Neural cell (in vitro differentiated cells): ENCODE data around the gene NXPH3. TPM values are rescaled to one million over a fixed set of nuclear protein-coding genes. Genes with fewer than 3 reads are reported as not detected.

Source experiments
- H2AFZ ChIP-seq: fragments of 200-600, 300-800 bp; sonication (generic), shearing (Covaris generic); 2 replicates; pipeline ENCODE4 v1.6.0; 2014; ENCODE audit warnings: low read depth, mild to moderate bottlenecking, antibody characterized with exemption, low read length, moderate library complexity
- H3F3A ChIP-seq: fragments of 200-600 bp; shearing (Covaris generic); 2 replicates; pipeline ENCODE4 v1.6.1; 2016; ENCODE audit warnings: mild to moderate bottlenecking, moderate library complexity, mixed read lengths, antibody characterized with exemption, low read length; ENCODE audit not compliant: insufficient read depth, poor library complexity, severe bottlenecking
- H3K27ac ChIP-seq: fragments of 200-600, 300-800 bp; sonication (generic), shearing (Covaris generic); 2 replicates; pipeline ENCODE4 v1.5.1; 2014; ENCODE audit warnings: mild to moderate bottlenecking, low read length, moderate library complexity
- H3K27me3 ChIP-seq: fragments of 300-800, 200-600 bp; sonication (generic), shearing (Covaris generic); 2 replicates; pipeline ENCODE4 v1.6.0; 2014; ENCODE audit warnings: mild to moderate bottlenecking, low read depth, low read length, moderate library complexity; ENCODE audit not compliant: insufficient read depth
- H3K36me3 ChIP-seq: fragments of 300-800, 200-600 bp; sonication (generic), shearing (Covaris generic); 2 replicates; pipeline ENCODE4 v1.5.1; 2014; ENCODE audit warnings: mild to moderate bottlenecking, antibody characterized with exemption, low read length, moderate library complexity; ENCODE audit not compliant: insufficient read depth
- H3K4me2 ChIP-seq: fragments of 300-800, 200-600 bp; sonication (generic), shearing (Covaris generic); 2 replicates; pipeline ENCODE4 v1.6.0; 2014; ENCODE audit warnings: mild to moderate bottlenecking, low read length
- H3K4me3 ChIP-seq: fragments of 300-800, 200-600 bp; sonication (generic), shearing (Covaris generic); 2 replicates; pipeline ENCODE4 v1.5.1; 2014; ENCODE audit warnings: mild to moderate bottlenecking, low read length, moderate library complexity
- H3K79me2 ChIP-seq: fragments of 200-600 bp; shearing (Covaris generic); replicated peaks from 2 replicates; pipeline ENCODE4 v1.6.0; 2014; ENCODE audit warnings: mild to moderate bottlenecking, low read length, moderate library complexity; ENCODE audit not compliant: insufficient read depth
- H3K9ac ChIP-seq: fragments of 300-800, 200-600 bp; sonication (generic), shearing (Covaris generic); 2 replicates; pipeline ENCODE4 v1.6.1; 2016; ENCODE audit warnings: mild to moderate bottlenecking, low read length, mixed read lengths
- H3K9me2 ChIP-seq: fragments of 200-600 bp; shearing (Covaris generic); 2 replicates; pipeline ENCODE4 v1.6.1; 2016; ENCODE audit warnings: mild to moderate bottlenecking, low read length, mixed read lengths; ENCODE audit not compliant: insufficient read depth
- H3K9me3 ChIP-seq: fragments of 200-600, 300-800 bp; sonication (generic), shearing (Covaris generic); 2 replicates; pipeline ENCODE4 v1.6.1; 2016; ENCODE audit warnings: mild to moderate bottlenecking, mixed run types, low read length, moderate library complexity, mixed read lengths
- H4K20me1 ChIP-seq: fragments of 200-600 bp; shearing (Covaris generic); 2 replicates; pipeline ENCODE4 v1.6.1; 2016; ENCODE audit warnings: mild to moderate bottlenecking, mixed run types; ENCODE audit not compliant: insufficient read depth
- EP300 ChIP-seq: fragments of 450-650 bp; conservative IDR thresholded peaks from 2 replicates; pipeline ENCODE4 v1.6.1; 2014; ENCODE audit warnings: antibody characterized with exemption, mild to moderate bottlenecking, moderate library complexity; ENCODE audit not compliant: poor library complexity, severe bottlenecking
- EZH2 ChIP-seq: fragments of 200-600, 300-800 bp; shearing (Covaris generic), sonication (generic); IDR thresholded peaks from 2 replicates; pipeline ENCODE4 v1.6.1; 2014; ENCODE audit warnings: antibody characterized with exemption, low read length, borderline replicate concordance, mild to moderate bottlenecking; ENCODE audit not compliant: insufficient read depth, poor library complexity, severe bottlenecking
- MXI1 ChIP-seq: fragments of 450-650 bp; conservative IDR thresholded peaks from 2 replicates; pipeline ENCODE4 v1.6.1; 2014; ENCODE audit warnings: antibody characterized with exemption, mild to moderate bottlenecking; ENCODE audit not compliant: poor library complexity, severe bottlenecking
- POLR2AphosphoS5 ChIP-seq: IDR thresholded peaks from 2 replicates; pipeline ENCODE4 v1.6.1; 2012
- RAD21 ChIP-seq: fragments of 450-650 bp; conservative IDR thresholded peaks from 2 replicates; pipeline ENCODE4 v1.6.1; 2014; ENCODE audit warnings: antibody characterized with exemption, mild to moderate bottlenecking, moderate library complexity
- REST ChIP-seq: IDR thresholded peaks from 2 replicates; pipeline ENCODE4 v1.6.1; 2012; ENCODE audit warnings: borderline replicate concordance
- SMC3 ChIP-seq: fragments of 450-650 bp; conservative IDR thresholded peaks from 2 replicates; pipeline ENCODE4 v1.6.1; 2014; ENCODE audit warnings: antibody characterized with exemption, mild to moderate bottlenecking, moderate library complexity; ENCODE audit not compliant: poor library complexity
- TAF1 ChIP-seq: IDR thresholded peaks from 2 replicates; pipeline ENCODE4 v1.6.1; 2012; ENCODE audit warnings: low read depth
- polyA plus RNA-seq: library from polyadenylated mRNA; depleted of rRNA; stranded (reverse); fragments of >200 nt; gene quantifications from 2 replicates; pipeline ENCODE4 v1.2.3, GENCODE V29; 2014
- TF ChIP-seq, protein P1 (sequence below): fragments of 450-650 bp; IDR thresholded peaks from 2 replicates; pipeline ENCODE4 v1.5.1; 2014; ENCODE audit warnings: antibody characterized with exemption, mild to moderate bottlenecking, moderate library complexity; ENCODE audit not compliant: poor library complexity, severe bottlenecking

The NXPH3 gene
- polyA plus RNA-seq, 1 donor from 2014 or later = 2.4 TPM

GRCh38 chr17:49572226-49572625 lies 3.4 kb upstream of the NXPH3 start:
- H3K27ac ChIP-seq = no peak overlapping the region
- H3K9me2 ChIP-seq = no peaks in the 10 kb centered on the region
- TF ChIP-seq EP300 = no peak
- TF ChIP-seq REST = no peak
- TF ChIP-seq, protein P1, sequence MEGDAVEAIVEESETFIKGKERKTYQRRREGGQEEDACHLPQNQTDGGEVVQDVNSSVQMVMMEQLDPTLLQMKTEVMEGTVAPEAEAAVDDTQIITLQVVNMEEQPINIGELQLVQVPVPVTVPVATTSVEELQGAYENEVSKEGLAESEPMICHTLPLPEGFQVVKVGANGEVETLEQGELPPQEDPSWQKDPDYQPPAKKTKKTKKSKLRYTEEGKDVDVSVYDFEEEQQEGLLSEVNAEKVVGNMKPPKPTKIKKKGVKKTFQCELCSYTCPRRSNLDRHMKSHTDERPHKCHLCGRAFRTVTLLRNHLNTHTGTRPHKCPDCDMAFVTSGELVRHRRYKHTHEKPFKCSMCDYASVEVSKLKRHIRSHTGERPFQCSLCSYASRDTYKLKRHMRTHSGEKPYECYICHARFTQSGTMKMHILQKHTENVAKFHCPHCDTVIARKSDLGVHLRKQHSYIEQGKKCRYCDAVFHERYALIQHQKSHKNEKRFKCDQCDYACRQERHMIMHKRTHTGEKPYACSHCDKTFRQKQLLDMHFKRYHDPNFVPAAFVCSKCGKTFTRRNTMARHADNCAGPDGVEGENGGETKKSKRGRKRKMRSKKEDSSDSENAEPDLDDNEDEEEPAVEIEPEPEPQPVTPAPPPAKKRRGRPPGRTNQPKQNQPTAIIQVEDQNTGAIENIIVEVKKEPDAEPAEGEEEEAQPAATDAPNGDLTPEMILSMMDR = no peak
- TF ChIP-seq EZH2 = no peak
- no peak for TF ChIP-seq RAD21
- TF ChIP-seq MXI1 = no peak
- no peak for TF ChIP-seq POLR2AphosphoS5
- no peak for TF ChIP-seq SMC3
- no peak for TF ChIP-seq TAF1
- H4K20me1 ChIP-seq = no peaks in the 10 kb centered on the region
- H2AFZ ChIP-seq = no peak overlapping the region
- H3K4me3 ChIP-seq = no peak overlapping the region
- no peaks in the 10 kb centered on the region for H3K9me3 ChIP-seq
- H3K27me3 ChIP-seq = peaks cover 51% of the 10 kb centered on the region
- H3K36me3 ChIP-seq = no peaks in the 10 kb centered on the region
- H3K4me2 ChIP-seq = no peak overlapping the region
- no peaks in the 10 kb centered on the region for H3F3A ChIP-seq
- H3K9ac ChIP-seq = no peak overlapping the region
- no peaks in the 10 kb centered on the region for H3K79me2 ChIP-seq

GRCh38 chr17:49572806-49573420 lies 2.8 kb upstream of the NXPH3 start:
- H3K9me2 ChIP-seq = no peaks in the 10 kb centered on the region
- H3K4me2 ChIP-seq = no peak overlapping the region
- H3F3A ChIP-seq = no peaks in the 10 kb centered on the region
- H3K27me3 ChIP-seq = peaks cover 55% of the 10 kb centered on the region
- no peaks in the 10 kb centered on the region for H4K20me1 ChIP-seq
- no peak overlapping the region for H3K27ac ChIP-seq
- no peak overlapping the region for H3K9ac ChIP-seq
- no peak for TF ChIP-seq POLR2AphosphoS5
- no peak for TF ChIP-seq MXI1
- no peaks in the 10 kb centered on the region for H3K9me3 ChIP-seq
- no peaks in the 10 kb centered on the region for H3K79me2 ChIP-seq
- H3K4me3 ChIP-seq = no peak overlapping the region
- H2AFZ ChIP-seq = no peak overlapping the region
- H3K36me3 ChIP-seq = no peaks in the 10 kb centered on the region
